ENCODE results near the gene RHOG.

The RHOG gene

DNA sequence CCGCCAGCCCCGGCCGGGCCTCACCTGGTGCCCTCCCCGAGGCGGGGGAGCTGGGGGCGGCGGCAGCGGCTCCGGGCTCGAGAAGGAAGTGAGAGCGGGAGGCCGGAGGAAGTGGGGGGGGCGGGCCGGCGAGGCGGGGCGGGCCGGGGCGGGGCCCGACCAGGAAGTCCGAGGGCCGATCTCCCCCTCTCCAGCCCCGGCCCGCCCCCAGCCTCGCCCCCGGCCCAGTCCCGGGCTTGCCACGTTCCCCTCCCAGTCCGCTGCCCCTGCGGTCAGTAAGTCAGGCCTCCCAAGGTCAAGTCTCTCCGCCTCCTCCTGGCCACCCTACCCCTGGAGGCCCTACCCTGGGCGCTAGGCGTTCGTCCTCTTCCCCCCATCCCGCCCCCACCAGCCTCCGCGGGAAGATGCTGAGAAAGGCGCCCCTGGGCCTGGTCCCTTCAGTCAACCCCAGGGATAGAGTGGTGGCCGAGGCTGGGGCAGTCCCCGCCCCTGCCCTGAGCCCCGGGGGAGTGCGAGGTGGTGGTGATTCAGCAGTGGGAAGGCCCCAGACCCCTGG is at the start of gene RHOG:
RHOG (minus strand) TSS at position 90 of the 556 bp plus-strand sequence. CDS start 12,821 bp downstream, outside the sequence.
- no peak for DNase-seq (ENCODE audit: low read depth)

DNA sequence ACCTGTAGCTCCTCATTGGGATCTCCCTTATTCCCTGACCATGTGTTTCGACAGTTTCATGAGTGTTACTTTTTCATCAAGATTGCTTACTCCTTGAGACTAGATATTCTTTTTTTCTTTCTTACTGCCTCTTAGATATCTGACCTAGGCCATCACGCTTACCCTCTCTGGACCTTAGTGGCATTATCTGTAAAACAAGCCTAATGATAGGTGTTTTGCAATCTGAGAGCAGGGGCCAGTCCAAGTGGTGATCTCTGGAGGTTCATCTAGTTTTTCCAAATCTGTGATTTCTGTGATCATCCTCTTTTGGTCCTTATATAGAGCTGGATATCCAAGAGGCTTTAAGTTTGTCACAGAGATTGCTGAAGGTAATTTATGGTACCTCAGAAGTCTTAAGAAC is 49.3 kb upstream of the RHOG start:
- no peak for DNase-seq (ENCODE audit: low read depth)

DNA sequence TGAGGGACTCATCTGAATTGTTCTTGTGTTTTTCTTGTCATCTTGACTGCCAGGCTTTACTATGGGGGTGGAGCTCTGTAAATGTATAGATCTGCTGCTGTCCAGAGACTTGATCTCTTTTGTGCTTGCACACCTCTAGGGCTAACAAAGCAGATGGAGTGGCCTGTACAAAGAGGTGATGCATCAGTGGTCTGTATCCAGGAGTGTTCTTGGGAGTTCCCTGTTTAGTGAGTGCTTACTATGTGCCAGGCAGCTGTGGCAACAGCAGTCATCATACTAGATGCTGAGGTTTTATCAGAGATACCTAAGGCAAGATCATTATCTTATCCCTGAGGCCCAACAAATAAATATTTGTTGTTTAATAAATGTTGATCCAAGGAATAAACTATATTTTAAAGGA is 48.1 kb upstream of the RHOG start:
- DNase-seq (ENCODE audit: low read depth) = no peak

GRCh38 chr11:3886985-3887384 is 46.2 kb upstream of the RHOG start:
- DNase-seq (ENCODE audit: low read depth) = no peak

DNA sequence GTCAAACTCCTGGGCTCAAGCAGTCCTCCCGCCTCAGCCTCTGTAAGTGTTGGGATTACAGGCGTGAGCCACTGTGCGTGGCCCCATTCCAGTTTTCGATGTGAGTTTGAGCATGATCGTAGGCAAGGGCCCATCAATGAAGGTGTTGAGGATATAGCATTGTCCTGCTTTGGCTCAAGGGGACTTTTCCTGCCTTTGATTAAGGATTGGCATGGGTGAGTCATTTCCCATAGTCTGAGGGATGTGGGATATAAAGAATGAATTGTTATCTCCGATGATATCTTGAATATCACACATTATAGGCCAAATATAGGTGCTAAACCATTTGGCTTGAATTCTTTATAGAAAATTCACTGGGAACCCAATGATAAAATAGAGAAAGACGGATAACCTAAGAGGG is 45.1 kb upstream of the RHOG start:
- DNase-seq (ENCODE audit: low read depth) = no peak

- DNase-seq (ENCODE audit: low read depth) = no peak
These were observed 41.9 kb upstream of the RHOG start for GRCh38 chr11:3882655-3883054.

DNA sequence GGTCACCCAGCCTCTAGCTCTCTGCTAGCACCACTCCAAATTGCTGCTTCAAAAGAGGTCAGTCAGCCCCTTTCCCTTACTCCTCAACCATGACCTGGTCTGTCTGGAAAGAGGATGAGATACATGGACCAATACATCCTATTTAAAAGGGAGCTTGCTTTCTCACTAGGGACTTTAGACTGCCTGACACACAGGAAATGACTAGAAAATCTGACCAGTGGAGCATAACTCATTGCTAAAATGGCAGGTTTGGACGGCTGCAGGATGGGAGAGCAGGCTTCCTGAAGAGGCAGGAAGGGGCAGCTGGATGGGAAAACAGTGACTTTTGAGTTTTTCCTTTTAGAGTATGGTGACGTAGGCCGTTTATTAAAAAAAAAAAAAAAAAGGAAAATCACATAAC is 40.0 kb upstream of the RHOG start:
- no peak for DNase-seq (ENCODE audit: low read depth)

- DNase-seq (ENCODE audit: low read depth) = no peak
These were observed 39.3 kb upstream of the RHOG start for GRCh38 chr11:3879967-3880542.

DNA sequence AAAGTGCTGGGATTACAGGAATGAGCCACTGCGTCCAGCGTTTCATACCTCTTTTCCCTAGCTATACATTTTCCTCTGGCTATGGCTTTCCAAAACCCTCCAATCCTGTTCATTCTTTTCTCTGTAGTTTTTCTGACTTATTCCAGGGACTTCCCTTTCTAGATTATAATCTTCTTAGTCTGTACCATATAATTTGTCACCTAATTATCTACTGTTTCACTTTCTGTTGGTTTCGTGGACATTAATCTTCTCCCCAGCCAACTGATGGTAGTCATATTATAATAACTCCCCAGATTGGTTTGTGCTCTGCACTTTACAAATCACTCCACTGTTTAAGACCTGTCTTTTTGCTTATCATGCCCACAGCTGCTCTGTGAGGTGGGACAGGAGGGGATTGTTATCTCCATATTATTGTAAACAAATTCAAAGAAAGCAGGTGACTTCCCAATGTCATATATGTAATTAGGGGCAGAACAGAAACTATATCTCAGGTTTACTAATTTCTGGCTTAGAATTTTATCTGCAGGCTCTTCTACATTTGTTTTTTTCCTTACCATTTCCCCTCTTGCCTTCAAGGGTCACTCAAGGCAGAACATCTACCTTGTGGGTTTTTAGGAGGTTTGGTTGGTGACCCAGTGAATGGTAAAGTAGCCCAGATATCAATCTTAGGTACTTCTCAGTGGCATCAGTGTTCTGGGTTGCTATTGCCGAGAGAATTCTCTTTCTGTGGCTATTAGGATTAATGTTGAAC is 38.6 kb upstream of the RHOG start:
- DNase-seq (ENCODE audit: low read depth) = no peak

GRCh38 chr11:3878258-3878584 is 37.5 kb upstream of the RHOG start:
- no peak for DNase-seq (ENCODE audit: low read depth)

GRCh38 chr11:3877364-3878257 is 36.9 kb upstream of the RHOG start:
- no peak for DNase-seq (ENCODE audit: low read depth)

GRCh38 chr11:3876613-3877012 is 35.9 kb upstream of the RHOG start:
- no peak for DNase-seq (ENCODE audit: low read depth)

DNA sequence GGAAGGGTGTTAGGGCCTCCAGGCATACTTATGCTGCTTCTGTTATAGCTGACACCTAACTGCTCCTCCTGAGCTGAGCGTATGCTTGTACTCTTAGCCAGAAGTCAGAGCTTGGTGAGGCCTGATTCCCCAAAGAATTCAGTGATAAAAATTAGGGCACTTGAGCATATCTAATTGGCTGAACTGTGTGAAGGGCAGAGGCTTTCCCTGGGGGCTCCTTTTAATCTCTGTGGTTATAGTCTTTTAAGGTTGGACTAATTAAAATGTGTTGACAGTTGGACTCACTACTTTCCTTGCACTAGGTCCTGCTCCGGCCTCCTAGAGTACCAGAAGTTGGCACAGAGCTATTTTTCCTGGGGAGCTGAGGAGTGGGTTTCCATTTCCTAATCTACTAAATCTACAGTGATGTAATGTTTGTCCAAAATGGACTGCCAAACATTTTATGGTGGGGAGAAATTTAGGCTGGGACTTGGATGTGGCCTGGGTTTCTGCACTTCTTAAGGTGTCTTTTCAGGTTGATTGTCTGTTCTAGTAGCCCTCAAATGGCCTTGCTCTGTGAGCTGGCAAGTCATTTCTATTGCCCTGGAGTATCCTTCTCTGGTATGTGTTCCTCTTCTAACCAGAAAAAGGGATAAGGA is 33.1 kb upstream of the RHOG start:
- DNase-seq (ENCODE audit: low read depth) = no peak

GRCh38 chr11:3867209-3868091 is 26.7 kb upstream of the RHOG start:
- DNase-seq (ENCODE audit: low read depth) = no peak

DNA sequence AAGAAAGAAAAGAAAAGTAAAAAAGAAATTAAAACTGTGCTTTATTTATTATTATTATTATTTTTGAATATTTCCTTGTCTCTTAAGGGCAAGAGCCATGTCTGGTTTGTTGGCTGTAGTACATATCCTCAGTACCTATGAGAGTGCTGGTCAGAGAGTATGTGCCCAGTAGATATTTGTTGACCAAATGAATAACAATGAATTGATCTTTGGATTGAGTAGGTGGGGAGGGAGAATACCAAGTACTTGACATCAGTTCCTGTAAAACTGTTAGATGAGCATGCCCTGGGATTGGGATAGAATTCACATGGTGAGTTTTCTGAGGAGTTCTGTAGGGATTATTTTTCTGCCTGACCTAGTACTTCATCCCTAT is 26.1 kb upstream of the RHOG start:
- no peak for DNase-seq (ENCODE audit: low read depth)

- DNase-seq (ENCODE audit: low read depth) = no peak
These were observed 25.4 kb upstream of the RHOG start for GRCh38 chr11:3866206-3866605.

GRCh38 chr11:3865388-3866193 is 24.8 kb upstream of the RHOG start:
- no peak for DNase-seq (ENCODE audit: low read depth)

DNA sequence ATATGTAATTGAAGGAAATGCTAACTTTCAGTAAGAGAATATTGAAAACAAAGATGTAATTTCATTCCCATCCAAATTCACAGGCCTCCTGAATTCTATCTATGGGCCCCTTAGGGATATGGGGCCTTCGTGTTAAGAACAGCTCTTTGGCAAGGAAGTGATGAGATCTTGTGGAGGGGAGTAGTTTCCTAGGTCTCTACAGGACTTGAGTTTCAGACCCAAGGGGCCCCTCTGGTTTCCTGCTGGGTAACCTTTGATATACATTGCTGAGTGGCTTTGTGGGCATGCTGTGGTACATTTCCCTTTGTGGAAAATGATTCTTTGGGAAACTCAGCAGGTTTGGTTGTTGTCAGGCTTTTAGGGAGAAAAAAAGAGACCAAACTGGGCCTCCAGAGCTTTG is 20.9 kb upstream of the RHOG start:
- no peak for DNase-seq (ENCODE audit: low read depth)

DNA sequence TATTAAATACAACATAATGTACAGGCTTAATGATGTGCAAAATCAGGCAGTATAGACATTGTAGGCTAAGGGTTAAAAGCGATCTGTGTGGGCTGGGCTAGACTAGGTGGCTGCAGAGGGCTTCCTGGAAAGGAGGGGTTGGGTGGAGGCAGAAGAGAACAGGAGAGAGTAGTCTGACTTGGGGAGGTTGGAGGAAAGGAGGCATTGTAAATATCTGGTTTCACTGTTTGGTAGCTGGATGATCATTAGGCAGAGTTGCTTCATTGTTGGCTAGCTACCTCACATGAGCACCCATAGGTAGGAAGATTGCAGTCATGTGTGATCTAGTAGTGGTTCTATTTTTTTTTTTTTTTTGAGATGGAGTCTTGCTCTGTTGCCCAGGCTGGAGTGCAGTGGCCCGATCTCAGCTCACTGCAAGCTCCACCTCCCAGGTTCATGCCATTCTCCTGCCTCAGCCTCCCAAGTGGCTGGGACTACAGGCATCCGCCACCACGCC is 20.2 kb upstream of the RHOG start:
- DNase-seq (ENCODE audit: low read depth) = peak; percentile 35

GRCh38 chr11:3860375-3860774 is 19.6 kb upstream of the RHOG start:
- DNase-seq (ENCODE audit: low read depth) = no peak

All from T-helper 22 cell (primary cell).